GM18511 (cell line): Measurements from ENCODE around the gene KLF3.

ENCODE experiments used
- ATAC-seq: cut with Tn5 transposase; IDR thresholded peaks from one replicate; pipeline ENCODE4 v1.9.1; 2021; ENCODE audit warnings: mild to moderate bottlenecking, moderate library complexity; ENCODE audit not compliant: unreplicated experiment

KLF3 gene

GRCh38 chr4:38692421-38692820, 28.4 kb downstream of the KLF3 start:
- ATAC-seq, result no peak

- no peak for ATAC-seq
Observed at GRCh38 chr4:38693569-38693968, 29.6 kb downstream of the KLF3 start.

GRCh38 chr4:38694330-38694729, 30.3 kb downstream of the KLF3 start:
- no peak for ATAC-seq

GRCh38 chr4:38695809-38696208, 31.8 kb downstream of the KLF3 start:
- no peak for ATAC-seq

GRCh38 chr4:38696697-38697096, 32.7 kb downstream of the KLF3 start:
- ATAC-seq, result no peak

GRCh38 chr4:38698176-38698575, 34.2 kb downstream of the KLF3 start:
- ATAC-seq, result no peak

- ATAC-seq, result no peak
Observed at GRCh38 chr4:38699112-38699511, 35.1 kb downstream of the KLF3 start.

- ATAC-seq, result no peak
Observed at GRCh38 chr4:38703635-38704034, 39.6 kb downstream of the KLF3 start.

GRCh38 chr4:38704622-38705154, 40.7 kb downstream of the KLF3 start:
- ATAC-seq, result no peak

- no peak for ATAC-seq
Observed at GRCh38 chr4:38706301-38706700, 42.3 kb downstream of the KLF3 start.

- ATAC-seq, result peak; percentile 74
Observed at GRCh38 chr4:38710053-38710452, 46.1 kb downstream of the KLF3 start.

GRCh38 chr4:38711066-38711465, 47.1 kb downstream of the KLF3 start:
- ATAC-seq, result no peak

- ATAC-seq, result no peak
Observed at GRCh38 chr4:38715050-38715449, 51.1 kb downstream of the KLF3 start.

- no peak for ATAC-seq
Observed at GRCh38 chr4:38716256-38716655, 52.3 kb downstream of the KLF3 start.

- no peak for ATAC-seq
Observed at GRCh38 chr4:38717604-38718003, 53.6 kb downstream of the KLF3 start.

GRCh38 chr4:38723114-38723513, 59.1 kb downstream of the KLF3 start:
- ATAC-seq, result no peak

GRCh38 chr4:38723726-38724474, 59.9 kb downstream of the KLF3 start:
- no peak for ATAC-seq

GRCh38 chr4:38724475-38724808, 60.4 kb downstream of the KLF3 start:
- no peak for ATAC-seq

GRCh38 chr4:38728631-38729141, 64.7 kb downstream of the KLF3 start:
- ATAC-seq, result no peak

GRCh38 chr4:38730493-38730829, 66.5 kb downstream of the KLF3 start:
- ATAC-seq, result no peak

- ATAC-seq, result peak; percentile 95
Observed at GRCh38 chr4:38730830-38731646, 67.0 kb downstream of the KLF3 start.

GRCh38 chr4:38733663-38734062, 69.7 kb downstream of the KLF3 start:
- no peak for ATAC-seq
